Endothelial cell of umbilical vein (primary cell): Measurements from ENCODE around the gene LRRC4B. TPM values are rescaled to one million over a fixed set of nuclear protein-coding genes. Genes with fewer than 3 reads are reported as not detected.

ENCODE experiments used
- BruUV-seq: library from RNA; stranded (reverse); fragments of 400-500 nt; replicated peaks from 2 replicates; lab custom pipeline; 2021; lab: Mats Ljungman, UMichigan
- CTCF ChIA-PET: fragments of 300-600, 350-600 bp; sonication (Branson Sonifier 250); formaldehyde crosslinking; loops from one replicate; lab custom pipeline; 2021; ENCODE audit warnings: antibody characterized with exemption, inconsistent platforms; lab: Charles Lee
- POLR2A ChIA-PET: fragments of 300-600, 350-600 bp; sonication (Branson Sonifier 250); formaldehyde crosslinking; loops from one replicate; lab custom pipeline; 2021; ENCODE audit warnings: antibody characterized with exemption, inconsistent platforms; lab: Charles Lee
- DNase-seq: peaks from one replicate; pipeline ENCODE4 v3.0.0-alpha.2; 2011; ENCODE audit warnings: low read depth, low spot score
- FAIRE-seq: peaks from 2 replicates; lab custom pipeline; 2011; peaks lifted over from hg19 to GRCh38; lab: Jason Lieb, UNC
- H2AFZ ChIP-seq: 2 replicates; pipeline ENCODE4 v1.6.0; 2012; ENCODE audit warnings: low read depth, low read length, control low read depth, inconsistent platforms
- H3K27ac ChIP-seq: 2 replicates; pipeline ENCODE4 v1.5.1; 2011; ENCODE audit warnings: low read depth, mild to moderate bottlenecking, control low read depth, low read length, moderate library complexity; ENCODE audit not compliant: insufficient read depth
- H3K27me3 ChIP-seq, 2 experiments: 2 replicates each; pipeline versions ENCODE4 v1.6.0 to v1.6.1; 2011; ENCODE audit warnings: low read length in 2 of 2, mixed read lengths in 1 of 2; ENCODE audit not compliant: control insufficient read depth in 2 of 2, insufficient read depth in 2 of 2
- H3K36me3 ChIP-seq, 2 experiments: 2 replicates in 1 of 2; 3 replicates in 1 of 2; pipeline ENCODE4 v1.5.1; 2011; ENCODE audit warnings: low read length in 2 of 2, mild to moderate bottlenecking in 1 of 2, moderate library complexity in 1 of 2; ENCODE audit not compliant: control insufficient read depth in 2 of 2, insufficient read depth in 2 of 2; ENCODE audit errors: extremely low read depth in 1 of 2
- H3K4me1 ChIP-seq: 3 replicates; pipeline ENCODE4 v1.5.1; 2011; ENCODE audit warnings: mild to moderate bottlenecking, low read length; ENCODE audit not compliant: control insufficient read depth, insufficient read depth; ENCODE audit errors: extremely low read depth
- H3K4me2 ChIP-seq: 2 replicates; pipeline ENCODE4 v1.6.1; 2011; ENCODE audit warnings: low read length, control low read depth, mixed read lengths; ENCODE audit not compliant: insufficient read depth
- H3K4me3 ChIP-seq, 3 experiments: fragments of 200-600 bp in 1 of 3; sonication (generic), shearing (Covaris generic) in 1 of 3; replicated peaks in 1 of 3; 2 replicates each; pipeline ENCODE4 v1.5.1; 2011 to 2016; ENCODE audit warnings: control low read depth in 3 of 3, low read length in 3 of 3, mild to moderate bottlenecking in 2 of 3, inconsistent platforms in 1 of 3, low read depth in 1 of 3, moderate library complexity in 1 of 3; ENCODE audit not compliant: insufficient read depth in 1 of 3
- H3K79me2 ChIP-seq: 2 replicates; pipeline ENCODE4 v1.6.0; 2012; ENCODE audit warnings: low read length, inconsistent platforms; ENCODE audit not compliant: control insufficient read depth, insufficient read depth
- H3K9ac ChIP-seq: replicated peaks from 2 replicates; pipeline ENCODE3; 2011; ENCODE audit warnings: low read length, control low read depth; ENCODE audit not compliant: insufficient read depth; ENCODE audit errors: extremely low read depth
- H3K9me1 ChIP-seq: replicated peaks from 3 replicates; pipeline ENCODE4 v1.6.0; 2011; ENCODE audit warnings: mild to moderate bottlenecking, low read length; ENCODE audit not compliant: control insufficient read depth, insufficient read depth; ENCODE audit errors: extremely low read depth
- H3K9me3 ChIP-seq: replicated peaks from 2 replicates; pipeline ENCODE4 v1.5.1; 2012; ENCODE audit warnings: low read length, inconsistent platforms; ENCODE audit not compliant: control insufficient read depth, insufficient read depth
- H4K20me1 ChIP-seq: replicated peaks from 2 replicates; pipeline ENCODE3; 2011; ENCODE audit warnings: mild to moderate bottlenecking, low read length; ENCODE audit not compliant: control insufficient read depth, insufficient read depth; ENCODE audit errors: extremely low read depth
- CTCF ChIP-seq, 2 donors: IDR thresholded peaks; 1 replicate in 1 of 2; 2 replicates in 1 of 2; pipeline ENCODE4 v1.5.1; 2011; ENCODE audit warnings: low read length in 2 of 2, mild to moderate bottlenecking in 2 of 2, moderate library complexity in 2 of 2, control low read depth in 1 of 2, inconsistent platforms in 1 of 2, low read depth in 1 of 2; ENCODE audit not compliant: insufficient read depth in 1 of 2; ENCODE audit errors: extremely low read depth in 1 of 2
- EZH2 ChIP-seq: IDR thresholded peaks from 2 replicates; pipeline ENCODE4 v1.6.1; 2012; ENCODE audit warnings: borderline replicate concordance, low read depth, mild to moderate bottlenecking, moderate library complexity, low read length, inconsistent platforms; ENCODE audit not compliant: severe bottlenecking
- FOS ChIP-seq: IDR thresholded peaks from 2 replicates; pipeline ENCODE4 v1.6.1; 2011; ENCODE audit warnings: mild to moderate bottlenecking, low read length, moderate library complexity, borderline replicate concordance; ENCODE audit not compliant: insufficient read depth
- GATA2 ChIP-seq: IDR thresholded peaks from 2 replicates; pipeline ENCODE4 v1.7.0; 2011; ENCODE audit warnings: low read depth, mild to moderate bottlenecking, moderate library complexity, mixed read lengths, low read length; ENCODE audit not compliant: insufficient read length, insufficient read depth
- JUN ChIP-seq: IDR thresholded peaks from 2 replicates; pipeline ENCODE4 v1.6.1; 2011; ENCODE audit warnings: borderline replicate concordance, low read depth; ENCODE audit not compliant: insufficient read length, insufficient read depth
- MAX ChIP-seq: IDR thresholded peaks from 2 replicates; pipeline ENCODE4 v1.6.1; 2011; ENCODE audit not compliant: insufficient read depth, insufficient read length
- MYC ChIP-seq: IDR thresholded peaks from one replicate; pipeline ENCODE4 v1.6.1; 2011; ENCODE audit warnings: mild to moderate bottlenecking, low read depth, low read length
- POLR2A ChIP-seq: IDR thresholded peaks from 2 replicates; pipeline ENCODE4 v1.6.1; 2012; ENCODE audit warnings: low read depth, mild to moderate bottlenecking, control low read depth, low read length
- POLR2AphosphoS5 ChIP-seq: IDR thresholded peaks from 2 replicates; pipeline ENCODE4 v1.6.1; 2012; ENCODE audit warnings: low read depth, mild to moderate bottlenecking, control low read depth, low read length, moderate library complexity; ENCODE audit not compliant: insufficient read depth
- dilution Hi-C: fragments of 300-500 bp; cut with MboI; formaldehyde crosslinking; loops from one replicate; pipeline ENCODE4 v1.15.0; 2019; ENCODE audit warnings: low sequenced_read_pairs; ENCODE audit not compliant: extremely low pct_ligation_motif_present
- intact Hi-C: fragments of 100-400 bp; cut with micrococcal nuclease; formaldehyde crosslinking; loops from one replicate; pipeline ENCODE4 v1.10.0; 2022
- polyA plus RNA-seq, 4 experiments: library from polyadenylated mRNA; depleted of rRNA in 3 of 4; stranded (reverse) in 3 of 4; unstranded in 1 of 4; fragments of >200 nt; gene quantifications; 2 replicates each; pipeline versions ENCODE4 v1.2.1 to v1.2.3, GENCODE V29; 2011 to 2012; ENCODE audit warnings: missing spikeins in 1 of 4
- total RNA-seq: library from RNA; stranded (reverse); gene quantifications from 2 replicates; pipeline ENCODE4 v1.2.3, GENCODE V29; 2021

The LRRC4B gene
- total and polyA plus RNA-seq, 2 donors (not counting 3 experiments of a cell fraction or from before 2014, with no cell fraction given): 0.08 TPM; not detected in 1

- TF ChIP-seq POLR2AphosphoS5: no peak
- TF ChIP-seq CTCF (IDR thresholded peaks at IDR 0.05; ENCODE audit: extremely low read depth in 1 of 2, insufficient read depth in 1 of 2, low read depth in 1 of 2, low read length in 2 of 2): no peak
- Histone ChIP-seq H3K9me3 (no peaks in the 10 kb centered on the region), H2AFZ (no peak overlapping the region), H4K20me1 (no peaks in the 10 kb centered on the region), H3K4me2 (no peak overlapping the region), H3K9me1 (no peaks in the 10 kb centered on the region), H3K9ac (no peak overlapping the region), H3K36me3 (no peaks in the 10 kb centered on the region), H3K27ac (no peak overlapping the region), H3K27me3 (no peaks in the 10 kb centered on the region), H3K4me3 (no peak overlapping the region), H3K79me2 (no peaks in the 10 kb centered on the region), H3K4me1 (peaks cover 19% of the 10 kb centered on the region)
- FAIRE-seq (no peak), DNase-seq (no peak)
- CTCF ChIA-PET: interaction anchor here (1.7 kb wide), 1 partner anchor 46 kb away, joined by 5 read pairs; no protein-coding TSS in a partner anchor
- intact Hi-C loops: loop anchor here (5.0 kb wide), 1 partner anchor 320 kb away; no protein-coding TSS in a partner anchor
- BruUV-seq: no TSS peak
- dilution Hi-C loops: no loop called here
- POLR2A ChIA-PET: no interaction called here
Measured at GRCh38 chr19:50602089-50602422, 33.8 kb upstream of the LRRC4B start.

DNA sequence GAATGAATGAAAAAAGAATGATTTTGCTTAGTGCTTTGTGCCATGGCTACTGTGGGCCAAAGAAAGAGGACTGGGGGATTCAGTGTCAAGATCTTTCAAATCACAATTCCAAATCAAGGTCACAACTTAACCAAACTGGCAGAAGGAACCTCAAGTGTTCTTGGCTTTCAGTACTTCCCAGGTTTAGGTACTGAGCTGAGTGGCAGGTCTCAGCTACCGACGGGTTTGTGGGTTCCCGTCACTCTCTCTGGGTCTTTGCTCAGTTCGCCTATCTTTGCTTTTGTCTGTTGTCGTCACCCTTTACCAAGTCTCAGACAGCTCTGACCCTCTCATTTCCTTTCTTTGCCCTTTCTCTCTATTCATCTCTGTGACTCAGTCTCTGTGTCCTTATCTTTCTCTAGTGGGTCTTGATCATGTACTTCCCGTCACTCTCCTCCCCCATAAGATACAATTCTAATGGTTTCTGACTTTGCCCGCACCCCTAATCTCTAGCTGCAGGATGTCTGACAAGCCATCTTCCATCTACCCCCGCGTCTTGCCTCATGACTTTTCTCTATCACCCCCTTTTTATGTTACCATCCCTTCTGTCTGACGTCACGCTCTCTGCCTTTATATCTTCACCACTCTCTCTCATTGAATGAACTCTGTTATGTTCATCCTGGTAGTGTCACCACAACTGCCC lies 33.3 kb upstream of the LRRC4B start:
- FAIRE-seq: no peak
- Histone ChIP-seq H4K20me1 (no peaks in the 10 kb centered on the region), H3K79me2 (no peaks in the 10 kb centered on the region), H3K4me3 (no peak overlapping the region), H3K4me1 (peaks cover 19% of the 10 kb centered on the region), H3K27ac (peak overlapping the region; percentile 39), H3K36me3 (no peaks in the 10 kb centered on the region), H3K9me3 (no peaks in the 10 kb centered on the region), H3K4me2 (no peak overlapping the region), H3K27me3 (no peaks in the 10 kb centered on the region), H3K9ac (no peak overlapping the region), H2AFZ (no peak overlapping the region), H3K9me1 (no peaks in the 10 kb centered on the region)
- ChIA-PET POLR2A (no interaction called here), CTCF (interaction anchor here (1.7 kb wide), 1 partner anchor 45 kb away, joined by 5 read pairs; no protein-coding TSS in a partner anchor)
- intact Hi-C loops (loop anchor here (5.0 kb wide), 1 partner anchor 321 kb away; no protein-coding TSS in a partner anchor), dilution Hi-C loops (no loop called here)
- BruUV-seq: no TSS peak
- TF ChIP-seq EZH2 (no peak), CTCF (IDR thresholded peaks at IDR 0.05; ENCODE audit: extremely low read depth in 1 of 2, insufficient read depth in 1 of 2, low read depth in 1 of 2, low read length in 2 of 2) (no peak), POLR2AphosphoS5 (no peak), FOS (peak; percentile 22), POLR2A (no peak), JUN (no peak), MYC (no peak), MAX (no peak), GATA2 (peak; percentile 51)
- DNase-seq: no peak
